Forelimb muscle (tissue), 1 donor: ENCODE data around the gene FBXO28. TPM values are rescaled to one million over a fixed set of nuclear protein-coding genes. Genes with fewer than 3 reads are reported as not detected.

Source experiments
- DNase-seq: peaks from one replicate; pipeline ENCODE4 v3.0.0-alpha.2; 2013; ENCODE audit warnings: low read depth
- polyA plus RNA-seq: library from polyadenylated mRNA; unstranded; fragments of 120-200 nt; gene quantifications from one replicate; pipeline ENCODE4 v1.2.1, GENCODE V29; 2013; ENCODE audit not compliant: insufficient read length

Gene FBXO28
- polyA plus RNA-seq, 1 donor = 16.5 TPM

- no peak for DNase-seq
Observed at GRCh38 chr1:224157316-224157715, 43.4 kb downstream of the FBXO28 start.

GRCh38 chr1:224159541-224159940, 45.6 kb downstream of the FBXO28 start:
- no peak for DNase-seq

- DNase-seq = no peak
Observed at GRCh38 chr1:224160171-224160682, 46.3 kb downstream of the FBXO28 start.

DNA sequence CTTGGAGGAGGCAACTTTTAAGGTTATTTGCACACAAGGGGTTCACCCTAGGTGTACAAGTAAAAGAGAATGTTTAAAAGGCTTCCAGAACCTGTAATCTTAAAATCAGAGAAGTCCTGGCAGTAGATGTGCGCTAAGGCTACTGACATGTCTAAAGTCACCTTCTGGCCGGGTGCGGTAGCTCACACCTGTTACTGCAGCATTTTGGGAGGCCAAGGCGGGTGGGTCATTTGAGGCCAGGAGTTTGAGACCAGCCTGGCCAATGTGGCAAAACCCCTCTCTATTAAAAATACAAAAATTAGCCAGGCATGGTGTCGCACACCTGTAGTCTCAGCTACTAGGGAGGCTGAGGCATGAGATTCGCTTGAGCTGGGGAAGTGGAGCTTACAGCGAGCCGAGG, 48.9 kb downstream of the FBXO28 start:
- no peak for DNase-seq

DNA sequence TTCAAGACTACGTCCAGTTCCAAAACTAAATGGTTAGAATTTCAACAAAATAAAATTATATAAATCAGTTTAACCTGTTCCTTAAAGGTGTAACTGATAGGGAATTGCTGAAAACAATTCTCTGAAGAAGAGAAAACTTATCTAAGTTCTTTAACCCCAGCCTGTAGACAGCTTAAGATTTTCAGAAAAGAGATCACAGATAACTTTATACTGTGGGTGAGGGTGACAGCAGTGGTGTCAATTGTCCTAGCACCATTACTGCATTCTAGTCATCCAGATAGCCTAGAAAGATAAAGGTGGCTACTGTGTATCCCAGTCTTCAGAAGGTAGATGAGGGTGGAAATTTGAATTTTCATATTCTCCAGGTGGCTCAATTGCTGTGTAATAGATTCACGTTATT, 49.4 kb downstream of the FBXO28 start:
- no peak for DNase-seq

DNA sequence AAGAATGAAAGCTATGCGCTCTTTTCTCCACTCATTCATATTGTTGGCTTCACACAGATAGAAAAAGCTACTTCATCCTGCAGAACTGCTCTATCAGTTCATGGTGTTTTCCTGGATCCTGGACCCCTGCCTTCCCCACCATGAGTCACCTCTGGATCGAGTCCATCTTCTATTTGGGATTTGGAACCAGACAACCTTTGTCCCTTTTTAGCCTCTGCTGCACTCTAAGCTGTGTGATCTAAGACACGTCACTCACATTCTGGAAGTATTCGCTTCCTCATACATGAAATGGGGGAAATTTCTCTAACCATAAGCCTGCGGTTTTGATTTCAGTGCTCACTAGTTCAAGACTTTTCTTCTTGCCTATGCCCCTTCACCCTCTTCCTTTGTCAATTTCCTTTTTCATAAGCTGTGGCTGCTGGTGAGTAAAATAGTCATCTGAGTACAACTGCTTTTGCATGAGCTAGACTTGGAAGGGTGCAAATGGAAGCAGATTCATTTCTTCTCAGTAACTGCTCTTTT, 55.0 kb downstream of the FBXO28 start:
- DNase-seq = no peak

DNA sequence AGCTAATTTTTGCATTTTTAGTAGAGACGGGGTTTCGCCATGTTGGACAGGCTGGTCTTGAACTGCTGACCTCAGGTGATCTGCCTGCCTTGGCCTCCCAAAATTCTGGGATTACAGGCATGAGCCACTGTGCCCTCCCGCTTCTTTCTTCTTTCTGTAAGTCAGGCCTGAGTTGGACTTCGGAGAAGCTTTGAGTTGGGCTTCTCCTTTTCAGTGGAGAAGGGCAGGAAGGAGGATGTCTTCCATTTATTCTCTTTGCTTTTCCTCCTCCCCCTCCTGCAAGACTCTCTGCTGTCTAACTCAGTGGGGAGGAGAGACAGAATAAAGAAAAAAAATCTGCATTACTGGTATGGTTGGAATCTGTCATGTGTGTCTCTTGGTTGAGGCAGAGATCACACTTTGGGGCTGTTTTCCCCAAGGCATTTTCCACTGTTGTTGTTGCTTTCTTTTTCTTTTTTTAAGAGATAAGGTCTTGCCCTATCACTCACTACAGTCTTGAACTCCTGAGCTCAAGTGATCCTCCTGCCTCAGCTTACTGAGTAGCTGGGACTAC, 55.9 kb downstream of the FBXO28 start:
- no peak for DNase-seq

DNA sequence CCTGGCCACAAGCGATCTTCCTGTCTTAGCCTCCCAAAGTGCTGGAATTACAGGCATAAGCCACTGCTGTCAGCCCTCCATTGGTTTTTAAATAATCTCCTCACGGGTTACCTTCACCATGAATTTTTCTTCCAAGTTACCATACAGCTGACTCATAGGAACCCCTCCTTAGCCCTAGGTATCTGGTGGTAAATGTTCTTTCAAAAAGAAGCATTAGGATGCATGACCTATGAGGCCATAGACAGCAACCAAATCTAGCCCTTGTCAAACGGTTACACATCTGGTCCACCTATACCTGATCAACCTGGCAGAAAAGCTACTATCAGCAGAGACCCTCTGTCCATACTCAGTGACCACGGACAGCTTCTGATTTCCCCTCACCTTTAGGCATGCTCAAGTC, 56.4 kb downstream of the FBXO28 start:
- no peak for DNase-seq

- no peak for DNase-seq
Observed at GRCh38 chr1:224170748-224171478, 57.0 kb downstream of the FBXO28 start.

DNA sequence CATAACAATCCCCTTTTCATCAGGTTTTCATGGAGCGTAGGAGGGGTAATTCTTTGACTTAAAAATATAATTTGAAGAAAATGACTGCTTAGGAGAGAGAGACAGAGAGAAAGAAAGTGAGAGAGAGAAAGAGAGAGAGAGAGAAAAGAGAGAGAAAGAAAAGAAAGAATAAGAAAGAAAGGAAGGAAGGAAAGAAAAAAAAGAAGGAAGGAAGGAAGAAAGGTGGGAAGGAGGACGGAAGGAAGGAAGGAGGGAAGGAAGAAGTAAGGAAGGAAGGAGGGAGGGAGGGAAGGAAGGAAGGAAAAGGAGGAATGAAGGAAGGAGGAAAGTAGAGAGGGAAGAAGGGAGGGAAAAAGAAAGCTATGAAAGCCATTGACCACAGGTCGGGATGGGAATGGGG, 58.3 kb downstream of the FBXO28 start:
- DNase-seq = no peak

DNA sequence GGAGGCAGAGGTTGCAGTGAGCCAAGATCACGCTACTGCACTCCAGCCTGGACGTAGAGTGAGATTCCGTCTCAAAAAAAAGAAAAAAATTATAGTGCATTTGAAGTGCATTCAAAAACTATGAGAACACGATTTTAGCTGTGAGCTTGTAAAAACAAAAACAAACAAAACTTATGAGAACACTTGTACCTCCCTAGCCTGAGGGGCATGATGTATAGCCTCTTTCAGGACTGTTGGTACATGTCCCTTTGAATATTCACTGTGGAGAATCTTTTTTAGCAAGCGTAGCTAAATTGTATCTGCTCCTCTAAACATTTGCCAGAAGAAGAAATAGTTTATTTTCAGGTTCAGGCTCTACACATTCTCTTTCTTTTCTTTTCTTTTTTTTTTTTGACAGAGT, 59.6 kb downstream of the FBXO28 start:
- DNase-seq = no peak

DNA sequence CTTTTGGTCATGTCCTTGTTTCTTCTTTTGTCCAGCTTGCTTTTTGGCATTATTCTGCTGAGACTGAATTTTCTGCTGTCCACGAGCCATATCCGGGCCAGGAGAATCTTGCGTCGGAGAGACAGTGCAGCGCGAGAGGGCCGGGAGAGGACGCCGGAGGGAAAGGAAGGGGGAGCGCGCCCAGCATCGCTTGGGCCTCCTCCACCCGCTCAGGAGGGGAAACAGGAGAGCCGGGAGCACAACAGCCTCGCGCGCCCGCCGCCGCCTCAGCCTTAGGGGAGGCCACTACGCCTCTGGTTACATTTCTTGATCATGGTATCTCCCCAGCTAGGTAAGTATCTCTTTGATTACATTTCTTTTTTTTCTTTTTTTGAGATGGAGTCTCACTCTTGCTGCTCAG, 61.7 kb downstream of the FBXO28 start:
- no peak for DNase-seq

GRCh38 chr1:224177356-224177999, 63.6 kb downstream of the FBXO28 start:
- no peak for DNase-seq

GRCh38 chr1:224178894-224179293, 65.0 kb downstream of the FBXO28 start:
- DNase-seq = no peak

- DNase-seq = no peak
Observed at GRCh38 chr1:224180783-224181452, 67.0 kb downstream of the FBXO28 start.

DNA sequence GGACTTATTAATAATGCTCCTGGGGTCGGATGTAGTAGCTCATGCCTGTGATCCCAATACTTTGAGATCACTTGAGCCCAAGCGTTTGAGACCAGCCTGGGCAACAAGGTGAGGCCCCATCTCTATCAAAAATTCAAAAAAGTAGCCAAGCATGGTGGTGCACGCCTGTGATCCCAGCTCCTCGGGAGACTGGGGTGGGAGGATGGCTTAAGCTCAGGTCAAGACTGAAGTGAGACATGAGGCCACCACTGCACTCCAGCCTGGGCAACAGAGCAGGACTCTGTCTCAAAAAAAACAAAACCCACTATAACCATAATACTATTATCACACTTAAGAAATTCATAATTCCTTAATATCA, 67.5 kb downstream of the FBXO28 start:
- DNase-seq = no peak

DNA sequence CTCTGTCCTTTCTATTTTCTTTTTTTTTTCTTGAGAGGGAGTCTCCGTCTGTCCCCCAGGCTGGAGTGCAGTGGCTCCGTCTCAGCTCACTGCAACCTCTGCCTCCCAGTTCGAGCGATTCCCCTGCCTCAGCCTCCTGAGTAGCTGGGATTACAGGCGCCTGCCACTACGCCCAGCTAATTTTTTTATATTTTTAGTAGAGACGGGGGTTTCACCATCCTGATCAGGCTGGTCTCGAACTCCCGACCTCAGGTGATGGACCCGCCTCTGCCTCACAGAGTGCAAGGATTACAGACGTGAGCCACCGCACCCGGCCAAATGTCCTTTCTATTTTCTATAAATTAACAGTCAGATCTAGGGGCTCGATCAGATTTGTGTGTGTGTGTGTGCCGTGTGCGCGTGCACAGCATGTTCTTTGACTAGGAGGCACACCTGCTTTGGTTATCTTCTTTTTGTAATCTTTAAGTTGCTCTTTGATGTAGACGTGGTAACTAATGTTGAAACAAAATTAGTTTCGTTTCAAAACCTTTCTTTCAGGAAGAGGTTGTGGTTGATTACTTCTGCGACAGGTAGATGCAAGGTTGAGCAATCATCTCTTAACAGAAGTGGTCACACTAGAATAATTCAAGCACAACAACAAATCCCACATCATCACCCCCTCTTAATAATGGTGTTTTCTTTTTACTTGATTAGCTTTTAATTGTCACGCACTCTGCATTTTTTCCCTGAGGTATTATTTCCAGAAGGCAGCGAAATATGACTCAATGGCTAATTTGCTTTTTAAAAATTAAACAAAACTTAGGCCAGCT, 68.3 kb downstream of the FBXO28 start:
- no peak for DNase-seq

GRCh38 chr1:224182866-224183590, 69.1 kb downstream of the FBXO28 start, which contains the start of gene DEGS1:
DEGS1 (plus strand) TSS chr1:224183240; CDS start chr1:224183337, 97 bp downstream.
- no peak for DNase-seq

DNA sequence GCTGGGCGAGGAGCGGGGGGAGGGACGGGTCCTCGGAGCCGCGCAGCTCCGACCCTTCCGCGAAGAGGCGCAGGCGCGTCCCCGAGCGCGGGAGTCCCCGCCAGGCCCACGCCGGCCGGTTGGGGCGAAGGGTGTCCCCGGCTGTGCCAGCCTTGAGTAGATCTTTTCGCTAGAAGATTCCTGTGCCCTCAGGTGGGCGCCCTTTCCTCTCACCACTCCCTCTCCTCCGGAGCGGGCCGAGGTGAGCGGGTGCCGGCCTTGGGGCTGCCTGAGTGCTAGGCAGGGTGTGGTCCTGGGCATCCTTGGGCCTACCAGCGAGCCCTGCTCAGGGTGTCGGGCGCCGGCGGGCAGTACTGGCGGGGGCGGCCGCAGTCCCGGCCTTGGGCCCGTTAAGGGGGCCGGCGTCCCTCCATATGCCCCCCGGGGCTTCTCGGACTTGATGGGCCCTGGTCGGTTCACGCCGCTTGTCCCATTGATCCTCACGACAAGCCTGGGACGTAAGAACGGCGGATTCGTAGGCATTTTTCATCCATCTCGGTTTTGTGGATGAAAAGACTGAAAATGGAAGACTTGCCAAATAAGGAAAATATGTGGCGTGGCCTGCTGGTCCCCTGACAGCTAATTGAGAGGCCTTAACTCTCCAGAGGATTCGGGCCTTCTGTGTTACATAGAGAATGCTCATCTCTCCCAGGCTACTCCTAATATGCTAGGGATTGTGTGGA, 69.8 kb downstream of the FBXO28 start:
- DNase-seq = no peak

DNA sequence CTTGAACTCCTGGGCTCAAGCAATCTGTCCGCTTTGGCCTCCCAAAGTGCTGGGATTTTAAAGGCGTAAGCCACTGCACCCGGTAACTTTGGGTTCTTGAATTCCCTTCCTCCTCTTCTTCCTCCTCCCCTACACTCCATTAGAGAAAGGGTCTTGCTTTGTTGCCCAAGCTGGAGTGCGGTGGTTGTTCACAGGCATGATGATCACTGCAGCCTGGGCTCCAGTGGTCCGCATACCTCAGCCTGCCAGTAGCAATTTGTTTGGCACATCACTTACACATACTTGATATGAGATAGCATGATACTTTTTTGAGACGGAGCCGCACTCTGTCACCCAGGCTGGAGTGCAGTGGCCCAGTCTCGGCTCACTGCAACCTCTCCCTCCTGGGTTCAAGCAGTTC, 71.3 kb downstream of the FBXO28 start:
- no peak for DNase-seq
